ENCODE measurements around the gene DNAJB13. TPM values are rescaled to one million over a fixed set of nuclear protein-coding genes. Genes with fewer than 3 reads are reported as not detected.
A peak's percentile ranks its signal among the peaks of the same experiment; 100 is the strongest.

The DNAJB13 gene
- total RNA-seq, 1 donor from 2014 or later = under 0.01 TPM

- no peaks in the 10 kb centered on the region for H3K36me3 ChIP-seq (ENCODE audit: control insufficient read depth, insufficient read depth, low read length)
- no peaks in the 10 kb centered on the region for H3K27me3 ChIP-seq (ENCODE audit: control insufficient read depth, insufficient read depth, low read length)
- DNase-seq (ENCODE audit: low read depth) (no peak), FAIRE-seq (no peak)
- no peak overlapping the region for H3K4me3 ChIP-seq (ENCODE audit: low read depth, low read length)
- no peak for TF ChIP-seq CTCF (IDR thresholded peaks at IDR 0.05; ENCODE audit: insufficient read depth, low read length, severe bottlenecking)
Measured at GRCh38 chr11:73956876-73957653, 6.2 kb downstream of the DNAJB13 start.

GRCh38 chr11:73957654-73958361 is 7.0 kb downstream of the DNAJB13 start:
- no peak for DNase-seq (ENCODE audit: low read depth)
- Histone ChIP-seq H3K27me3 (ENCODE audit: control insufficient read depth, insufficient read depth, low read length) (no peaks in the 10 kb centered on the region), H3K36me3 (ENCODE audit: control insufficient read depth, insufficient read depth, low read length) (no peaks in the 10 kb centered on the region), H3K4me3 (ENCODE audit: low read depth, low read length) (no peak overlapping the region)
- no peak for TF ChIP-seq CTCF (IDR thresholded peaks at IDR 0.05; ENCODE audit: insufficient read depth, low read length, severe bottlenecking)
- no peak for FAIRE-seq

- no peak for TF ChIP-seq CTCF (IDR thresholded peaks at IDR 0.05; ENCODE audit: insufficient read depth, low read length, severe bottlenecking)
- Histone ChIP-seq H3K27me3 (ENCODE audit: control insufficient read depth, insufficient read depth, low read length) (no peaks in the 10 kb centered on the region), H3K36me3 (ENCODE audit: control insufficient read depth, insufficient read depth, low read length) (no peaks in the 10 kb centered on the region), H3K4me3 (ENCODE audit: low read depth, low read length) (no peak overlapping the region)
- FAIRE-seq = no peak
- DNase-seq (ENCODE audit: low read depth) = no peak
Measured at GRCh38 chr11:73958521-73959141, 7.8 kb downstream of the DNAJB13 start.

GRCh38 chr11:73961321-73961720 is 10.5 kb downstream of the DNAJB13 start:
- Histone ChIP-seq H3K4me3 (ENCODE audit: low read depth, low read length) (no peak overlapping the region), H3K27me3 (ENCODE audit: control insufficient read depth, insufficient read depth, low read length) (no peaks in the 10 kb centered on the region), H3K36me3 (ENCODE audit: control insufficient read depth, insufficient read depth, low read length) (no peaks in the 10 kb centered on the region)
- TF ChIP-seq CTCF (IDR thresholded peaks at IDR 0.05; ENCODE audit: insufficient read depth, low read length, severe bottlenecking) = no peak
- no peak for FAIRE-seq
- peak; percentile 44 for DNase-seq (ENCODE audit: low read depth)

GRCh38 chr11:73962101-73962705 is 11.4 kb downstream of the DNAJB13 start:
- Histone ChIP-seq H3K27me3 (ENCODE audit: control insufficient read depth, insufficient read depth, low read length) (no peaks in the 10 kb centered on the region), H3K36me3 (ENCODE audit: control insufficient read depth, insufficient read depth, low read length) (no peaks in the 10 kb centered on the region), H3K4me3 (ENCODE audit: low read depth, low read length) (no peak overlapping the region)
- TF ChIP-seq CTCF (IDR thresholded peaks at IDR 0.05; ENCODE audit: insufficient read depth, low read length, severe bottlenecking) = no peak
- DNase-seq (ENCODE audit: low read depth) (no peak), FAIRE-seq (no peak)

Data from bronchial epithelial cell (primary cell).